Thyroid gland (tissue), 4 donors: ENCODE data around the gene TWSG1. TPM values are rescaled to one million over a fixed set of nuclear protein-coding genes. Genes with fewer than 3 reads are reported as not detected.

Experiments used
- DNase-seq, 2 donors: peaks; one replicate each; pipeline ENCODE4 v3.0.0-alpha.2; 2019
- H3K27ac ChIP-seq, 3 donors: fragments of 200-600 bp; sonication (generic); 1 replicate in 2 of 3; 2 replicates in 1 of 3; pipeline ENCODE4 v1.5.1; 2016 to 2019; ENCODE audit warnings: mild to moderate bottlenecking in 1 of 3, moderate library complexity in 1 of 3
- H3K27me3 ChIP-seq: fragments of 200-600 bp; sonication (generic); one replicate; pipeline ENCODE4 v1.5.1; 2019
- H3K36me3 ChIP-seq, 2 donors: fragments of 200-600 bp; sonication (generic); one replicate each; pipeline ENCODE4 v1.5.1; 2016 to 2019
- H3K4me1 ChIP-seq, 2 donors: fragments of 200-600 bp; sonication (generic); one replicate each; pipeline ENCODE4 v1.5.1; 2017 to 2019
- H3K4me3 ChIP-seq, 3 donors: fragments of 200-600 bp; sonication (generic); replicated peaks in 1 of 3; 1 replicate in 2 of 3; 2 replicates in 1 of 3; pipeline ENCODE4 v1.5.1; 2016; ENCODE audit warnings: mild to moderate bottlenecking in 1 of 3
- H3K9me3 ChIP-seq: fragments of 200-600 bp; sonication (generic); one replicate; pipeline ENCODE4 v1.5.1; 2017
- POLR2A ChIP-seq, 2 donors: fragments of 450-650 bp; IDR thresholded peaks; one replicate each; pipeline ENCODE4 v1.6.1; 2017; ENCODE audit warnings: antibody characterized with exemption in 2 of 2, mild to moderate bottlenecking in 2 of 2, moderate library complexity in 1 of 2
- WGBS, 2 donors: methylation state at CpG; one replicate each; pipeline ENCODE4 v1.1.5; 2017; 5-methylcytosine and 5-hydroxymethylcytosine counted together
- intact Hi-C: fragments of 100-400 bp; cut with DNase I; formaldehyde crosslinking; loops from one replicate; pipeline ENCODE4 v1.15.1; 2023
- total RNA-seq, 4 donors: library from RNA; depleted of rRNA; stranded (reverse); fragments of >200 nt; gene quantifications; one replicate each; pipeline ENCODE4 v1.2.3, GENCODE V29; 2016
- TF ChIP-seq, protein P1 (sequence below), 6 experiments: fragments of 200-600 bp in 3 of 6; fragments of 450-650 bp in 3 of 6; sonication (generic) in 3 of 6; IDR thresholded peaks; one replicate each; pipeline ENCODE4 v1.5.1; 2016 to 2019; ENCODE audit warnings: antibody characterized with exemption in 6 of 6, mild to moderate bottlenecking in 2 of 6, inconsistent platforms in 1 of 6, moderate library complexity in 1 of 6

Gene TWSG1
- total RNA-seq, 4 donors from 2014 or later, result 53.0 to 62.9 (median 59.7) TPM

- Histone ChIP-seq H3K36me3 (no peaks in the 10 kb centered on the region), H3K4me1 (no peaks in the 10 kb centered on the region), H3K9me3 (no peaks in the 10 kb centered on the region), H3K4me3 (no peak overlapping the region), H3K27ac (no peak overlapping the region), H3K27me3 (no peaks in the 10 kb centered on the region)
- intact Hi-C loops, result no loop called here
- 70 to 74% methylated on average over 5 of the region's 5 CpGs for WGBS, 2 donors
- DNase-seq, result no peak
- TF ChIP-seq, protein P1, sequence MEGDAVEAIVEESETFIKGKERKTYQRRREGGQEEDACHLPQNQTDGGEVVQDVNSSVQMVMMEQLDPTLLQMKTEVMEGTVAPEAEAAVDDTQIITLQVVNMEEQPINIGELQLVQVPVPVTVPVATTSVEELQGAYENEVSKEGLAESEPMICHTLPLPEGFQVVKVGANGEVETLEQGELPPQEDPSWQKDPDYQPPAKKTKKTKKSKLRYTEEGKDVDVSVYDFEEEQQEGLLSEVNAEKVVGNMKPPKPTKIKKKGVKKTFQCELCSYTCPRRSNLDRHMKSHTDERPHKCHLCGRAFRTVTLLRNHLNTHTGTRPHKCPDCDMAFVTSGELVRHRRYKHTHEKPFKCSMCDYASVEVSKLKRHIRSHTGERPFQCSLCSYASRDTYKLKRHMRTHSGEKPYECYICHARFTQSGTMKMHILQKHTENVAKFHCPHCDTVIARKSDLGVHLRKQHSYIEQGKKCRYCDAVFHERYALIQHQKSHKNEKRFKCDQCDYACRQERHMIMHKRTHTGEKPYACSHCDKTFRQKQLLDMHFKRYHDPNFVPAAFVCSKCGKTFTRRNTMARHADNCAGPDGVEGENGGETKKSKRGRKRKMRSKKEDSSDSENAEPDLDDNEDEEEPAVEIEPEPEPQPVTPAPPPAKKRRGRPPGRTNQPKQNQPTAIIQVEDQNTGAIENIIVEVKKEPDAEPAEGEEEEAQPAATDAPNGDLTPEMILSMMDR (IDR thresholded peaks at IDR 0.05), result no peak
- TF ChIP-seq POLR2A (IDR thresholded peaks at IDR 0.05), result no peak
Measured at GRCh38 chr18:9437021-9437437, 102.5 kb downstream of the TWSG1 start.

DNA sequence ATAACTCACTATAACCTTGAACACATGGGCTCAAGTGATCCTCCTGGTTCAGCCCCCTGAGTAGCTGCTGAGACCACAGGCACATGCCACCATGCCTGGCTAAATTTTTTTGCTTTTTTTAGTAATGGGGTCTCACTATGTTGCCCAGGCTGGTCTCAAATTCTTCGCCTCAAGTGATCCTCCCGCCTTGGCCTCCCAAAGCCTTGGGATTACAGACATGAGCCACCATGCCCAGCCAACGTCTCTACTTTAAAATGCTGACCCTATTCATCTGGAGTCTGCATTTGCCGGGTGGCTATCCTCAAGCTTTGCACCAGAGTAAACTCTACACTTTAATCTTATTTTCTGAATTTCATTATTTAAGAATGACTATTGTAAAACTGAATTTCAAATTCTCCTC lies 103.1 kb downstream of the TWSG1 start:
- no peak for DNase-seq
- no peaks in the 10 kb centered on the region for H3K36me3 ChIP-seq
- TF ChIP-seq, protein P1 (IDR thresholded peaks at IDR 0.05), result no peak
- TF ChIP-seq POLR2A (IDR thresholded peaks at IDR 0.05), result no peak
- H3K4me3 ChIP-seq, result no peak overlapping the region
- WGBS, 2 donors, result 93 to 97% methylated on average over 4 of the region's 4 CpGs
- no peak overlapping the region for H3K27ac ChIP-seq
- H3K4me1 ChIP-seq, result no peaks in the 10 kb centered on the region
- intact Hi-C loops, result no loop called here
- no peaks in the 10 kb centered on the region for H3K27me3 ChIP-seq
- H3K9me3 ChIP-seq, result no peaks in the 10 kb centered on the region

GRCh38 chr18:9441061-9441460 lies 106.5 kb downstream of the TWSG1 start:
- Histone ChIP-seq H3K4me3 (no peak overlapping the region), H3K27me3 (no peaks in the 10 kb centered on the region), H3K36me3 (no peaks in the 10 kb centered on the region), H3K4me1 (no peaks in the 10 kb centered on the region), H3K27ac (no peak overlapping the region), H3K9me3 (no peaks in the 10 kb centered on the region)
- no peak for DNase-seq
- WGBS, 2 donors, result 95 to 98% methylated on average over 3 of the region's 3 CpGs
- intact Hi-C loops, result no loop called here
- no peak for TF ChIP-seq POLR2A (IDR thresholded peaks at IDR 0.05)

DNA sequence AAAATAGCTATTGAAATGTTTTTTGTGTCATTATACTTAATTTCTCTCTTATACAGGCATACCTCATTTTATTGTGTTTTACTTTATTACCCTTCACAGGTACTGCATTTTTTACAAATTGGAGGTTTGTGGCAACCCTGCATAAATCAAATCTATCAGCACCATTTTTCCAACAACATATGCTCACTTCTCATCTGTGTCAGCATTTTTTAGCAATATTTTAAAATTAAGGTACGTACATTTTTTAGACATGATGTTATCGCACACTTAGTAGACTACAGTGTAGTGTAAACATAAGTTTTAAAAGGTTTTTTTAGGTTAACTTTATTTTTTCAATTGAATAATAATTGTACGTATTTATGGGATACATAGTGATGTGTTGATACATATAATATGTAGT lies 110.0 kb downstream of the TWSG1 start:
- 94 to 95% methylated on average over 3 of the region's 3 CpGs for WGBS, 2 donors
- no peak overlapping the region for H3K4me3 ChIP-seq
- no peak for DNase-seq
- no peaks in the 10 kb centered on the region for H3K4me1 ChIP-seq
- intact Hi-C loops, result no loop called here
- H3K9me3 ChIP-seq, result no peaks in the 10 kb centered on the region
- no peaks in the 10 kb centered on the region for H3K27me3 ChIP-seq
- no peaks in the 10 kb centered on the region for H3K36me3 ChIP-seq
- no peak overlapping the region for H3K27ac ChIP-seq
- no peak for TF ChIP-seq POLR2A (IDR thresholded peaks at IDR 0.05)
- TF ChIP-seq, protein P1 (IDR thresholded peaks at IDR 0.05), result no peak

GRCh38 chr18:9446839-9447238 lies 112.3 kb downstream of the TWSG1 start:
- Histone ChIP-seq H3K9me3 (no peaks in the 10 kb centered on the region), H3K4me3 (no peak overlapping the region), H3K27me3 (no peaks in the 10 kb centered on the region), H3K27ac (no peak overlapping the region), H3K4me1 (no peaks in the 10 kb centered on the region), H3K36me3 (no peaks in the 10 kb centered on the region)
- intact Hi-C loops, result no loop called here
- WGBS, 2 donors, result 92 to 94% methylated on average over 5 of the region's 5 CpGs
- DNase-seq, result no peak
- TF ChIP-seq, protein P1 (IDR thresholded peaks at IDR 0.05), result no peak
- TF ChIP-seq POLR2A (IDR thresholded peaks at IDR 0.05), result no peak

DNA sequence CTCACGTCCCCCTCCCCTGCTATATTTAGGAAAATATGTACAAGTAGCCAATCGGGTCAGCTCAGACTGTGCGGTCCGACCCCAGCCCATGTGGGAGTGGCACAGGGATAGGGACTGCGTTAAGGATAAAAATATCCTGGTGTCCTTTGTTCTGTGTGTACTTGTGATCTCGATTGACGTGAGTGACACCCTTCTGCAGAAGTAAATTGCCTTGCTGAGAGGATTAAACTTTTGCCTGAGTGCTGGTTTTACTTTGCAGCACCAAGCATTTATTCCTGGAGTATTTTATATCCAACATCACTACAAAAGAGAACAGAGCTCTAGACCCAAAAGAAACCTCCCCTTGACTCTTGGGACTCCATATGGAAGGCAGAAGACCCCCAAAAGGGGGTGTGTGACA lies 112.8 kb downstream of the TWSG1 start:
- Histone ChIP-seq H3K36me3 (no peaks in the 10 kb centered on the region), H3K27me3 (no peaks in the 10 kb centered on the region), H3K27ac (no peak overlapping the region), H3K9me3 (no peaks in the 10 kb centered on the region), H3K4me1 (no peaks in the 10 kb centered on the region), H3K4me3 (no peak overlapping the region)
- WGBS, 2 donors, result 94 to 95% methylated on average over 7 of the region's 7 CpGs
- DNase-seq, result no peak
- intact Hi-C loops, result no loop called here
- TF ChIP-seq POLR2A (IDR thresholded peaks at IDR 0.05), result no peak
- TF ChIP-seq, protein P1 (IDR thresholded peaks at IDR 0.05), result no peak
